Limb (tissue), 2 donors: ENCODE results near the gene LCA5L.
A peak's percentile ranks its signal among the peaks of the same experiment; 100 is the strongest.
"Not testable (repeated sequence)": the region's sequence is repeated elsewhere in the genome, so short reads cannot be mapped to it uniquely, and the experiment has no call there.

ENCODE experiments used
- DNase-seq, 2 donors: peaks; one replicate each; pipeline ENCODE4 v3.0.0-alpha.2; 2016; ENCODE audit errors: extremely low spot score in 2 of 2

LCA5L gene

GRCh38 chr21:39388038-39388810 lies 57.4 kb downstream of the LCA5L start:
- DNase-seq: peak; percentile 74 to 91

GRCh38 chr21:39387461-39388037 lies 58.0 kb downstream of the LCA5L start:
- DNase-seq: peak; percentile 85 to 96

GRCh38 chr21:39386899-39387298 lies 58.7 kb downstream of the LCA5L start:
- no peak for DNase-seq

GRCh38 chr21:39386194-39386593 lies 59.4 kb downstream of the LCA5L start:
- peak in 1 of 2 donors; percentile 40 for DNase-seq

GRCh38 chr21:39385299-39386145 lies 60.1 kb downstream of the LCA5L start:
- peak; percentile 85 to 86 for DNase-seq

DNA sequence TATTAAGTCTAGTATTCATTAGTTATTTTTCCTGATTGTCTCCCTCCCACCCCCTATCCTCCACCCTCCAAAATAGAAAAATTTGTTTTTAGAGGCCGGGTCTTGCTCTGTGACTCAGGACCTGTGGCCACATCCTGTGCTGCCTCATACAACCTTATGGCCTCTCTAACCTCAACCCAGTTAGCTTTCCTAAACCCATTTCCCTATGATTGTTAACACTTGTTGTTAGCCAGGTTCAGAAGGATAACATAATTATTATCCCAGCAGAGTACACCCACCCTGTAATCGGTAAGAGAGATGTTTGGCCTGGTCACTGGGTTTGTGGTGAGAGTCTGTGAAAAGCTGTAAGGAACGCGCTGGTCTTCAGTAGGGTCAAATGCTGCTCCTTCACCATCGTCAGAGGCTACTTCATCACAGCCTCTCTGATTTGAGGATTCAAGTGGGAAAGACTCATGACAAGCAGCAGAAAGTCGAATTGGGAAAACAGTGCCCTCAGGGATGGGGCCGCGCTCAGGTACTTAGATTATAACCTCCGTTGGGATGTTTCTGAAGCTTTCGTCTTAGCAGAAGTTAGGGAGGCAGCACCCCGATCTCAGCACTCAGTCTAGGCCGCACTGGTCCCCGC lies 60.8 kb downstream of the LCA5L start:
- no peak for DNase-seq

DNA sequence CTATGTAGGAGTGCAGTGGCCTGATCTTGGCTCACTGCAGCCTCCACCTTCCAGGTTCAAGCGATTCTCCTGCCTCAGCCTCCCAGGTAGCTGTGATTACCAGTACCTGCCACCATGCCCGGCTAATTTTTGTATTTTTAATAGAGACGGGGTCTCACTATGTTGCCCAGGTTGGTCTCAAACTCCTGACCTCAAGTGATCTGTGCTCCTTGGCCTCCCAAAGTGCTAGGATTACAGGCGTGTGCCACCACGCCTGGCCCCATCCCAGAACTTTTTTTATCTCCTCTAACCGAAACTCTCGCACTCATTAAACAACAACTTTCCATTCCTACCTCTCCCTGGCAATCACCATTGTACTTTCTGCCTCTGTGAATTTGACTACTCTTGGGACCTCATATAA lies 63.5 kb downstream of the LCA5L start:
- not testable (repeated sequence) for DNase-seq

DNA sequence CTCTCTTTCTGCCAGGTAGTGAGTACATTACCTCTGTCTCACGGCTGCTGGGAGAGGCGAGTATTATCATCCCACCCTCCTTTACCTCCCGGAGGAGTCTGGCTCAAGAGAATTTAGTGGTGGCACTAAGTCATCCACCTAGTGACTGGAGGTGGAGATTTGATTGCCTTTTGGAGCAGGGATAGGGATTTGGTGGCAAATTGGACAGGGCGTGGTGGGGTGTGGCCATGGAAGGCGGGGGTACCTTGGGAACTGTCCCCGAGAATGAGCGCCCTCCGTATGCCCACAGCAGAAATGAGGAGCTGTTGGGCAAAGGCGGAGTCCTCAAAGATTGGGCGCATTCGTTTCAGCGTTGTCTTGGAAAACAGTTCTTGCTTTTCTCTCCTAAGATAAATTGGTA lies 64.6 kb downstream of the LCA5L start:
- DNase-seq: no peak

- DNase-seq: peak; percentile 91 to 93
Observed at GRCh38 chr21:39379986-39380891, 65.3 kb downstream of the LCA5L start.

GRCh38 chr21:39377444-39378050 lies 68.0 kb downstream of the LCA5L start:
- DNase-seq: no peak

DNA sequence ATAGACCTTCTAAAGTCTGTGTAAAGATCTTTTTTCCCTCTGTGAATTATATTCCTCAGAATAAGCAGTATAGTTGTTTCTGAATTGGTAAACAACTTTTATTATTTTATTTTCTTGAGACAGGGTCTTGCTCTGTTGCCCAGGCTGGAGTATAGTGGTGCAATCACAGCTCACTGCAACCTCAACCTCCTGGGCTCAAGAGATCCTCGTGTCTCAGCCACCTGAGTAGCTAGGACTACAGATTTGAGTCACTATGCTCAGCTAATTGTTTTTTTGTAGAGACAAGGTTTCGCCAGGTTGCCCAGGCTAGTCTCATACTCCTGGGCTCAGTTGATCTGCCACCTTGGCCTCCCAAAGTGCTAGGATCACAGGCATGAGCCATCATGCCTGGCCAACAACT lies 70.1 kb downstream of the LCA5L start:
- no peak for DNase-seq

DNA sequence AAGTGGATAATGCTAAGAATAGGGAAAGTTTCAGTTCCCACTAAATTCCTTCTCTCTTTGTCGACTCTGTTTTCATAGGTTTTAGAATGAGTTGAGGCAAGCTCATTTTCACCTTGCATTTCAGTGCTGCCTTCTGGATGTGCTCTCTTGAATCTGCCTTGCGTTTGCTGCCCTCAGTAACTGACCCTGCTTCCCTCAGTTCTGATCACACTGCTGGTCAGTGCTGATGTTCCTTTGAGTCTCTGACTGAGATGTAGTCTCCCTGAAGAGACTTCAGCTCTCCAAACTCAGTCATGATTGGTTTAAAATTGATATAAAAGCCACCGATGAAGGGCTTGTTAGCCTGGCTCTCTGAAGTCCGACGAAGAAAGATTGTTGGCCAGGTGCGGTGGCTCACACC lies 71.5 kb downstream of the LCA5L start:
- no peak for DNase-seq

DNA sequence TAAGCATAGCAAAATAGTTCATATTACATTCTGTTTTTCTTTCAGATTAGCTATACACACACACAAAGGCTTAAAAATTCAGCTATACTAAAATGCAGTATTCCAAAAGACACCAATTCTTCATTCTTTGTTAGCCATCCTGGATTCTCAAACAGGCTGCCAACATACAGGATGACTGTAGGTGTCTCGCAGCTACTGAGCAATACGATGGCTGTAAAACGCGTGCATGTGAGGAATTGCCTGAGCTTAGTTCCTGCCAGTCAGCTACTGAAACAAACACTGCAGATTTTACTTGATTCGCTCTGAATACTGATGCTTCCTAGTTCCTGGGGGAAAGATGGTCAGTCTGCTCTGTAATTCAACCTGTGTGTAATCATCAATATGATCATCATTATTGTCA lies 71.9 kb downstream of the LCA5L start:
- peak in 1 of 2 donors; percentile 11 for DNase-seq

- DNase-seq: not testable (repeated sequence)
Observed at GRCh38 chr21:39369896-39370288, 75.7 kb downstream of the LCA5L start.

DNA sequence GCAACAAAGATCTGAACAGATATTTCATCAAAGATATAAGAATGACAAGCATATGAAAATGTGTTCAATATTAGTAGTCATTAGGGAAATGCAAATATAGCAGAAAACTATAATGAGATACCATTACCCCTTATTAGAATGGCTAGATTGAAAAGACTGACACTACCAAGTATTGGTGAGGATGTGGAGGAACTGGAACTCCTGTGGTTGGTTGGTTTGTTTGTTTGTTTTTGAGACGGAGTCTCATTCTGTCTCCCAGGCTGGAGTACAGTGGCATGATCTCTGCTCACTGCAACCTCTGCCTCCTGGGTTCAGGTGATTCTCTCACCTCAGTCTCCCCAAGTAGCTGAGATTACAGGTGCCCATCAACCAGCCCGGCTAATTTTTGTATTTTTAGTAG lies 77.8 kb downstream of the LCA5L start:
- DNase-seq: no peak

DNA sequence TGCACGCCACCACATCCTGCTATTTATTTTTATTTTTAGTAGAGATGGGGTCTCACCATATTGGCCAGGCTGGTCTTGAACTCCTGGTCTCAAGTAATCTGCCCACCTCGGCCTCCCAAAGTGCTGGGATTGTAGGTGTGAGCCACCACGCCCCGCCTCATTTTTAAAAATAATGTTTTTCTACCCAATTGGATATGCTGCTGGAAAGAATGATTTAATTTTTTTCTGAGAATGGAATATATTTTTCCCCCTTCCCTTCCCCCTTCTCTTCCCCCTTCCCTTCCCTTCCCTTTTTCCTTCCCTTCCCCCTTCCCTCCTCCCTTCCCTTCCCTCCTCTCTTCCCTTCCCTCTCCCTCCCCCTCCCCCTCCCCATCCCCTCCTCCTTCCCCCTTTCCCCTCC lies 79.0 kb downstream of the LCA5L start:
- DNase-seq: no peak

DNA sequence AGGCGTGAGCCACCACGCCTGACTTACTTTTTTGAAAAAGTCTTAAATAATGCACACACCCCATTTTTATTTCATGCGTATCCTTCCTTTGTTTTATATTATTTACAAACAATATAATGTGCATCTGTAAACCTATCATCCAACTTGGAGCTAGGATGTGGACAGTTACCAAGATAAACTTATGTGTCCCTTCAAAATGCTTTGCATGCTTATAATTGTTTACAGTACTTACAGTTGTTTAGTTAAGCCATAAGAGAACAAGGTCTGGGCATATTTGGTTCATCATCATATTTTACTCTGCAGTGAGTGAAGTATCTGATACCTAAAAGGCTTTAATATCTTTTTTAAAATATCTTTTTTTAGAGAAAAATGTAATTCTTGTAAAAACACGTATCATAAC lies 80.6 kb downstream of the LCA5L start:
- DNase-seq: no peak

DNA sequence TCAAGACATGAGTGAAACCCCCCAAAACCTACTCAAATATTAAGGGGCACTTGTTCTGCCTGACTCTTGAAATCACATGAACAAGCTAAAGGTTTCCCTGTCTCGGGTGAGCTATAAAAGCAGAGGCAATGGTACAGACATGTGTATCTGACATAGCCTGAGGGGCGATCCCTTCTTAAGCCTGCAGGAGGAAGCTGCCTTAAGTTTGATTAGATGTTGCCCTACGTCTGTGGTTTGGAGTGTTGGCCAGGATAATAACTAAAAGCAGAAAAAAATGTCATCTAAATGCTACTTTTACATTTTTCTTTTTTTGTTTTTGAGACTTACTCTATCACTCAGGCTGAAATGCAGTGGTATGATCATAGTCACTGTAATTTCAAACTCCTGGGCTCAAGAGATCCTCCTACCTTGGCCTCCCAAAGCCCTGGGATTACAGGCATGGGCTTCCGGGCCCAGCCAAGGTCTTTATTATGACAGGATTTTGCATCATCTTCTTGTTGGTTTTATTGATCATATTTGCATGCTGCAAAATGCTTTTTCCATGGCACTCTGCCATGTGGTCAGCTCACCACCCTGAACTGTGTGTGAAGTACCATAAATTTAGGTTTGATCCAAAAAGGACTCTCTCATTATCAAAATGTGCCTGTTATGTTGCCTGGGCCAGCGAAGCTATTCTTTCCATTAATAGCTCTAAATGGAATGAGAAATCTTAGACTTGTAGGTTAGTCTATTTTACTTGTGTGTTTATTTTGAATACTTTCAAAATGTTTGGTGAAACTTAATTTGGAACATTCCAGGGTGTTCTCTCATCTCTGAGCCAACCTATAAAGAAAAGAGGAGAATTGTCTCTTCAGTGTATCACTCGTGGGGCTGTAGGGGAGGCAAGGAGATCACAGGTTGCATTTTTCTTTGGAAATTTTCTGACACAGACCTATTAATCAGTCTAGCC lies 81.7 kb downstream of the LCA5L start:
- DNase-seq: no peak

DNA sequence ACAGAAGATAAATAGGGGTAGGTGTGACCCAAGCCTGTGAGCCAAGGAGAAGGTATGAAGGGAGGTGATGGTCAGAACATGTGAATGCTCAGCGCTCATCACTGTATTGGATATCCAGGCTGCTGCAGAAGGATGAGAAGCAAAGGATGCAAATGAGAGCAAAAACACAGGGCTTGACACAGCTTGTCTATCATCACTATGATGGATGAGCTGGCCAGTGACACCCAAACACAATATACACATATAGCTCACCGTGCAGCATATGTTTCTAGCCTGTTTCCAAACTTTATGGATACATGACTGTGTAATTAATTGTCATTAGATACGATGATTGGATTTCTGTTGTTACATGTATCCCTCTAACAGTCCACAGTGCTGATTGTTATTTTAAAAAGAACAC lies 82.8 kb downstream of the LCA5L start:
- no peak for DNase-seq
